ENCODE results near the gene ZNF337.

DNA sequence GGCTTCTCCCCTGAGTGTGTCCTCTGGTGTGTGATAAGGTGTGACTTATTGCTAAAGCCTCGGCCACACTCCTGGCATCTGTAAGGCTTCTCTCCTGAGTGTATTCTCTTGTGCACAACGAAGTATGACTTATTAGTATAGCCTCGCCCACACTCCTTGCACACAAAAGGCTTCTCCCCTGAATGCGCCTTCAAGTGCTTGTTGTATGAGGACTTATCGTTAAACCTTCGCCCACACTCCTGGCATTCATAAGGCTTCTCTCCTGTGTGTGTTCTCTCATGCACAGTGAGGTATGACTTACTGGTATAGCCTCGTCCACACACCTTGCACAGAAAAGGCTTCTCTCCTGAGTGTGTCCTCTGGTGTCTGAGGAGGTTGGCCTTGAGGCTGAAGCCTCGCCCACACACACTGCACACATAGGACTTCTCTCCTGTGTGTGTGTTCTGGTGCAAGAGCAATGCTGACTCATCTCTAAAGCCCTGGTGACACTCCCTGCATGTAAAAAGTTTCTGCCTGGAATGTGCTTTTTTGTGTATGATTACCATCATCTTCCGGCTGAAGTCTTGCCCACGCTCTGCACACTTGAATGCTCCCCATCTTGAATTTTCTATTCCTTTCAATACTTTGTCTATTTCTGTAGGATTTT, 20.4 kb downstream of the ZNF337 start:
- TF ChIP-seq POLR2AphosphoS5 (IDR thresholded peaks at IDR 0.05; ENCODE audit: low read depth, low read length) (no peak), ZNF274 (IDR thresholded peaks at IDR 0.05; ENCODE audit: low read depth, low read length) (no peak), MAX (IDR thresholded peaks at IDR 0.05) (no peak), YY1 (IDR thresholded peaks at IDR 0.05; ENCODE audit: extremely low read depth, insufficient replicate concordance, low read depth, low read length) (no peak)
